HAP-1 (cell line): ENCODE results near the gene AGPS.
A peak's percentile ranks its signal among the peaks of the same experiment; 100 is the strongest.

ENCODE experiments used
- DNase-seq, 2 experiments: peaks; one replicate each; pipeline ENCODE4 v3.0.0-alpha.2; 2016 to 2020; ENCODE audit warnings: low spot score in 2 of 2
- H3K27me3 ChIP-seq: fragments of 250-450 bp; sonication (Bioruptor Pico); 2 replicates; pipeline ENCODE4 v1.5.1; 2020; ENCODE audit warnings: low read depth, mild to moderate bottlenecking, moderate library complexity
- H3K36me3 ChIP-seq: fragments of 250-450 bp; sonication (Bioruptor Pico); replicated peaks from 2 replicates; pipeline ENCODE4 v1.5.1; 2020; ENCODE audit warnings: mild to moderate bottlenecking
- H3K4me1 ChIP-seq: fragments of 250-450 bp; sonication (Bioruptor Pico); 2 replicates; pipeline ENCODE4 v1.5.1; 2020; ENCODE audit warnings: mild to moderate bottlenecking
- H3K4me3 ChIP-seq: fragments of 250-450 bp; sonication (Bioruptor Pico); 2 replicates; pipeline ENCODE4 v1.5.1; 2020; ENCODE audit warnings: mild to moderate bottlenecking, moderate library complexity
- H3K9me3 ChIP-seq: fragments of 250-450 bp; sonication (Bioruptor Pico); 2 replicates; pipeline ENCODE4 v1.5.1; 2020; ENCODE audit warnings: mild to moderate bottlenecking, moderate library complexity
- in situ Hi-C: fragments of 300-500 bp; cut with MboI; formaldehyde crosslinking; loops from 3 replicates; pipeline ENCODE4 v1.14.3; 2020; ENCODE audit warnings: low sequenced_read_pairs, inconsistent platforms, mixed read lengths

AGPS gene

DNA sequence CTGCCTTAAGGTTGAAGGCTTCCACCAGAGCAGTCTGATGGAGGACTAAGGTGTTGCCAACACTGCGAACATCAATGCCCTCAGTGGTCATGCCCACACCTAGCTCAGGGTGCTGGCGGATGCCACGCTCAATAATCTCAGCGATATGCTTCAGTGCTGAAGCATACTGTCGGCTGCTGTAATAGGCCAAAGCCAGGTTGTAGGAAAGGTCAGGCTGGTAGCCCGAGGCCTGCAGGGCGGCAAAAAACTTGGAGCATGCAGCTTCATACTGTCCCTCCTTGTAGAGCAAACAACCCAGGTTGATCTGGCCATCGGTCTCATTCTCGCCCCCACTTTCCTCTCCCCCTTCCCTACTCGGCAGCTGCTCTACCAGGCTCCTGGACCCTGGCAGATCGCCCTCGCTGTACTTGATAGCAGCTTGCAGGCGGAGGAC, 159.4 kb downstream of the AGPS start:
- in situ Hi-C loops, result no loop called here
- H3K36me3 ChIP-seq, result no peaks in the 10 kb centered on the region
- H3K4me3 ChIP-seq, result no peak overlapping the region
- H3K4me1 ChIP-seq, result peaks cover 36% of the 10 kb centered on the region
- peak in 1 of 2 experiments; percentile 41 for DNase-seq
- no peaks in the 10 kb centered on the region for H3K27me3 ChIP-seq
- H3K9me3 ChIP-seq, result peaks cover under 1% of the 10 kb centered on the region; the same call in 1 of the 2 replicates

GRCh38 chr2:177552422-177553175, 160.0 kb downstream of the AGPS start:
- Histone ChIP-seq H3K36me3 (no peaks in the 10 kb centered on the region), H3K27me3 (no peaks in the 10 kb centered on the region), H3K4me1 (peaks cover 30% of the 10 kb centered on the region), H3K9me3 (peaks cover 6% of the 10 kb centered on the region), H3K4me3 (peak overlapping the region; percentile 75)
- DNase-seq, result peak; percentile 86 to 91
- in situ Hi-C loops, result no loop called here

- H3K4me3 ChIP-seq, result peak overlapping the region; percentile 75
- no peaks in the 10 kb centered on the region for H3K27me3 ChIP-seq
- peaks cover 11% of the 10 kb centered on the region for H3K9me3 ChIP-seq
- H3K4me1 ChIP-seq, result peaks cover 26% of the 10 kb centered on the region
- in situ Hi-C loops, result no loop called here
- no peaks in the 10 kb centered on the region for H3K36me3 ChIP-seq
- DNase-seq, result no peak
Measured at GRCh38 chr2:177553176-177553884, 160.8 kb downstream of the AGPS start.

GRCh38 chr2:177554365-177554764, 161.8 kb downstream of the AGPS start:
- in situ Hi-C loops, result no loop called here
- no peak for DNase-seq
- Histone ChIP-seq H3K36me3 (no peaks in the 10 kb centered on the region), H3K27me3 (no peaks in the 10 kb centered on the region), H3K4me3 (no peak overlapping the region), H3K4me1 (peaks cover 17% of the 10 kb centered on the region), H3K9me3 (peaks cover 11% of the 10 kb centered on the region)

DNA sequence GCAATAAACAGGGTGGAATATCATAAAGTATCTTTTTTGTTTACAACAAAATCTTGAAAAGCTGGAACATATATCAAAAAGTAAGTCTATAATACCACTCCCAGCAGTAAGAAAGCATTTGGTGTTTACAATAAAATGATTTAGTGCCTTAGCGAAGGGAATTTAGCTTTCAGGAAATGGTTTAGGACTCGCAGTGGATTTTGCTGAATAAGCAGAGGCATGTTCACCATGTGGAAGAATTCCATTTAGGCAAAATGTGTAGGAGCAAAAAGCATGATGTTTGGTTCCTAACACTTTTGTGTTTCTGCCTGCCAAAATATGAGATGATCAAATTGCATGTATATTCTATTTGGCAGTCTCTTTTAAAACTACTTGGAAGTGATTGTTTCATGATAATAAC, 163.6 kb downstream of the AGPS start:
- H3K9me3 ChIP-seq, result peaks cover 11% of the 10 kb centered on the region
- H3K4me3 ChIP-seq, result no peak overlapping the region
- H3K36me3 ChIP-seq, result no peaks in the 10 kb centered on the region
- H3K4me1 ChIP-seq, result peaks cover 8% of the 10 kb centered on the region
- in situ Hi-C loops, result no loop called here
- no peaks in the 10 kb centered on the region for H3K27me3 ChIP-seq
- no peak for DNase-seq

DNA sequence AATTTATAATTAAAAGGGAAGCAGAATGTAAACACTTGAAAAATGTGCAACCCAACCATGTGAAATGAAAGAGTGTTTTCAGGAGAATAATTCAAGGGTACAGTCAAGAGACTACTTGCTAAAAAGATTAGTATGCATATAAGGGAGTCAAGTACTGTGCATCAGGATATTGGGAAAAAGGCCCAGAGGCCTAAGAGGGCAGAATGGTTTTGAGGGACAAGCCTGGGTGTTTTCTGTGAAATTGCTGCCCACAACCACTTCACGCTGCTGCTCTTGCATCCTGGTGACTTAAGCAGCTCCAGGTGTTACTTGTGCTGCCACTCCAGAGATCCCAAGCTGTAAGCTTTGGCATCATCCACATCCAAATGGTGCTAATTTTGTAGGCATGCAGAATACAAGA, 165.2 kb downstream of the AGPS start:
- DNase-seq, result no peak
- no peak overlapping the region for H3K4me3 ChIP-seq
- no peaks in the 10 kb centered on the region for H3K27me3 ChIP-seq
- H3K9me3 ChIP-seq, result peaks cover 11% of the 10 kb centered on the region
- peaks cover 8% of the 10 kb centered on the region for H3K4me1 ChIP-seq
- in situ Hi-C loops, result no loop called here
- no peaks in the 10 kb centered on the region for H3K36me3 ChIP-seq

GRCh38 chr2:177559638-177560037, 167.1 kb downstream of the AGPS start:
- in situ Hi-C loops, result no loop called here
- DNase-seq, result no peak

GRCh38 chr2:177568390-177568789, 175.8 kb downstream of the AGPS start:
- Histone ChIP-seq H3K4me1 (peaks cover 17% of the 10 kb centered on the region), H3K4me3 (no peak overlapping the region), H3K36me3 (no peaks in the 10 kb centered on the region), H3K9me3 (no peaks in the 10 kb centered on the region), H3K27me3 (no peaks in the 10 kb centered on the region)
- DNase-seq, result no peak
- in situ Hi-C loops, result no loop called here

More at GRCh38 chr2:177559638-177560037, 167.1 kb downstream of the AGPS start:
- Histone ChIP-seq H3K9me3 (peaks cover 11% of the 10 kb centered on the region), H3K36me3 (no peaks in the 10 kb centered on the region), H3K27me3 (no peaks in the 10 kb centered on the region), H3K4me1 (no peaks in the 10 kb centered on the region), H3K4me3 (no peak overlapping the region)

- Histone ChIP-seq H3K4me3 (no peak overlapping the region), H3K4me1 (peaks cover 17% of the 10 kb centered on the region), H3K36me3 (no peaks in the 10 kb centered on the region), H3K9me3 (no peaks in the 10 kb centered on the region), H3K27me3 (no peaks in the 10 kb centered on the region)
- in situ Hi-C loops, result no loop called here
- DNase-seq, result no peak
Measured at GRCh38 chr2:177568893-177569292, 176.3 kb downstream of the AGPS start.

- no peak overlapping the region for H3K4me3 ChIP-seq
- H3K27me3 ChIP-seq, result no peaks in the 10 kb centered on the region
- in situ Hi-C loops, result no loop called here
- no peaks in the 10 kb centered on the region for H3K9me3 ChIP-seq
- peak; percentile 49 to 64 for DNase-seq
- no peaks in the 10 kb centered on the region for H3K36me3 ChIP-seq
- H3K4me1 ChIP-seq, result peaks cover 17% of the 10 kb centered on the region
Measured at GRCh38 chr2:177572236-177572671, 179.7 kb downstream of the AGPS start.

GRCh38 chr2:177573120-177573519, 180.5 kb downstream of the AGPS start:
- Histone ChIP-seq H3K4me1 (peaks cover 17% of the 10 kb centered on the region), H3K36me3 (no peaks in the 10 kb centered on the region), H3K4me3 (no peak overlapping the region), H3K9me3 (no peaks in the 10 kb centered on the region), H3K27me3 (no peaks in the 10 kb centered on the region)
- DNase-seq, result peak; percentile 14 to 66
- in situ Hi-C loops, result no loop called here

DNA sequence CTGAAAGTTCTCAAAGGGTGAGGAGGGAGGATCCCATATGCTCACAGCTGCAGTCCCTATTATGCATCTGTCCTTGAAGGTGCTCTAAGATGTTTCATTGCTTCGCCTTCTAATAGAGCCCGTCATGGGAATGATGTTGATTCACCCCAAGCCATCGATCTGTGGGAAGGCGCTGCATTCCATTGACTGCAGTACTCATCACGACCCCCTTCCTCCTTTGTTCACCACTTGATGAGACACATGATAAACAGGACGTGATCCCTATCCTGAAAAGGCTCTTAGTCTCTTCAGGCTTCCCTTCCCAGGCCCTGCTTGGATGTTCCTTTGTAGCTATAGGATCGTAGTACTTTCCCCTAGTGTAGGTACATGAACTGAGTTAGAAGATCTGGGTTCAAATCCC, 181.8 kb downstream of the AGPS start:
- H3K27me3 ChIP-seq, result no peaks in the 10 kb centered on the region
- no peaks in the 10 kb centered on the region for H3K9me3 ChIP-seq
- no peak overlapping the region for H3K4me3 ChIP-seq
- in situ Hi-C loops, result no loop called here
- H3K4me1 ChIP-seq, result peaks cover 17% of the 10 kb centered on the region
- no peaks in the 10 kb centered on the region for H3K36me3 ChIP-seq
- DNase-seq, result no peak

GRCh38 chr2:177575358-177575757, 182.8 kb downstream of the AGPS start:
- H3K4me1 ChIP-seq, result peaks cover 17% of the 10 kb centered on the region
- no peaks in the 10 kb centered on the region for H3K9me3 ChIP-seq
- H3K27me3 ChIP-seq, result no peaks in the 10 kb centered on the region
- no peak for DNase-seq
- H3K4me3 ChIP-seq, result no peak overlapping the region
- H3K36me3 ChIP-seq, result no peaks in the 10 kb centered on the region
- in situ Hi-C loops, result no loop called here

GRCh38 chr2:177577075-177577474, 184.5 kb downstream of the AGPS start:
- in situ Hi-C loops, result no loop called here
- Histone ChIP-seq H3K4me3 (no peak overlapping the region), H3K27me3 (no peaks in the 10 kb centered on the region), H3K36me3 (no peaks in the 10 kb centered on the region), H3K9me3 (no peaks in the 10 kb centered on the region), H3K4me1 (peaks cover 13% of the 10 kb centered on the region)
- DNase-seq, result no peak
